H1 (cell line): Measurements from ENCODE around the gene KCNQ1OT1. TPM values are rescaled to one million over a fixed set of nuclear protein-coding genes. Genes with fewer than 3 reads are reported as not detected.
A peak's percentile ranks its signal among the peaks of the same experiment; 100 is the strongest.

Source experiments
- CTCF ChIA-PET: fragments of 300-600 bp; sonication (Branson Sonifier 250); formaldehyde crosslinking; loops from one replicate; lab custom pipeline; 2021; ENCODE audit not compliant: partially characterized antibody; lab: Charles Lee
- POLR2A ChIA-PET: fragments of 300-600 bp; sonication (Branson Sonifier 250); formaldehyde crosslinking; loops from one replicate; lab custom pipeline; 2021; ENCODE audit warnings: inconsistent platforms; ENCODE audit not compliant: partially characterized antibody; lab: Charles Lee
- DNase-seq, 2 experiments: peaks; one replicate each; pipeline versions ENCODE4 v3.0.0 to v3.0.0-alpha.2; 2010 to 2022; ENCODE audit warnings: low spot score in 2 of 2, low read depth in 1 of 2, mixed read lengths in 1 of 2
- FAIRE-seq: peaks from 2 replicates; lab custom pipeline; 2011; peaks lifted over from hg19 to GRCh38; lab: Jason Lieb, UNC
- H2AFZ ChIP-seq: 2 replicates; pipeline ENCODE4 v1.8.1; 2012; ENCODE audit warnings: low read length, inconsistent platforms
- H2AK5ac ChIP-seq: 2 replicates; pipeline ENCODE4 v1.6.1; 2013; ENCODE audit warnings: low read depth, low read length
- H2BK120ac ChIP-seq: replicated peaks from 2 replicates; pipeline ENCODE3; 2013; ENCODE audit warnings: low read depth, low read length, inconsistent platforms
- H2BK12ac ChIP-seq: 2 replicates; pipeline ENCODE4 v1.6.1; 2013; ENCODE audit warnings: low read depth, low read length
- H2BK15ac ChIP-seq: 2 replicates; pipeline ENCODE4 v1.6.1; 2013; ENCODE audit warnings: low read length
- H2BK20ac ChIP-seq: 2 replicates; pipeline ENCODE4 v1.6.1; 2013; ENCODE audit warnings: low read length
- H2BK5ac ChIP-seq: 2 replicates; pipeline ENCODE4 v1.6.1; 2013; ENCODE audit warnings: low read depth, low read length
- H3K14ac ChIP-seq: 2 replicates; pipeline ENCODE4 v1.6.1; 2013; ENCODE audit warnings: inconsistent platforms; ENCODE audit not compliant: insufficient read length
- H3K18ac ChIP-seq: 2 replicates; pipeline ENCODE4 v1.6.1; 2013; ENCODE audit warnings: low read length; ENCODE audit errors: extremely low read depth
- H3K23ac ChIP-seq: 2 replicates; pipeline ENCODE4 v1.6.1; 2013; ENCODE audit warnings: inconsistent platforms; ENCODE audit not compliant: insufficient read length
- H3K23me2 ChIP-seq: 2 replicates; pipeline ENCODE4 v1.6.1; 2013; ENCODE audit warnings: low read depth, low read length
- H3K27ac ChIP-seq: 2 replicates; pipeline ENCODE4 v1.6.1; 2011; ENCODE audit warnings: low read depth, low read length, inconsistent platforms
- H3K27me3 ChIP-seq, 4 experiments: replicated peaks in 1 of 4; 1 replicate in 1 of 4; 2 replicates in 3 of 4; pipeline versions ENCODE4 v1.6.1 to v1.8.1; 2011 to 2013; ENCODE audit warnings: low read length in 3 of 4, mild to moderate bottlenecking in 3 of 4, inconsistent platforms in 2 of 4, mixed read lengths in 2 of 4, moderate library complexity in 1 of 4; ENCODE audit not compliant: control insufficient read depth in 3 of 4, insufficient read depth in 3 of 4; ENCODE audit errors: extremely low read depth in 1 of 4
- H3K36me3 ChIP-seq, 4 experiments: 2 replicates each; pipeline versions ENCODE4 v1.6.1 to v1.8.1; 2011 to 2013; ENCODE audit warnings: mild to moderate bottlenecking in 4 of 4, low read length in 3 of 4, moderate library complexity in 2 of 4, control low read depth in 1 of 4, inconsistent platforms in 1 of 4; ENCODE audit not compliant: insufficient read depth in 4 of 4, control insufficient read depth in 2 of 4
- H3K4ac ChIP-seq: replicated peaks from 2 replicates; pipeline ENCODE3; 2013; ENCODE audit warnings: low read length, low read depth, mixed read lengths, inconsistent platforms; ENCODE audit not compliant: insufficient read length
- H3K4me1 ChIP-seq, 4 experiments: replicated peaks in 1 of 4; 1 replicate in 1 of 4; 2 replicates in 3 of 4; pipeline versions ENCODE4 v1.6.1 to v1.8.1; 2011 to 2013; ENCODE audit warnings: low read length in 3 of 4, inconsistent platforms in 2 of 4, mixed read lengths in 1 of 4; ENCODE audit not compliant: insufficient read depth in 4 of 4, control insufficient read depth in 3 of 4
- H3K4me2 ChIP-seq, 2 experiments: 2 replicates each; pipeline versions ENCODE4 v1.6.1 to v1.8.1; 2011 to 2013; ENCODE audit warnings: low read depth in 2 of 2, low read length in 2 of 2, control low read depth in 1 of 2, inconsistent platforms in 1 of 2, mild to moderate bottlenecking in 1 of 2; ENCODE audit not compliant: insufficient read depth in 1 of 2
- H3K4me3 ChIP-seq, 4 experiments: fragments of 200-600, 300-600 bp in 1 of 4; sonication (generic), shearing (Covaris generic), sonication (Bioruptor Twin) in 1 of 4; 2 replicates each; pipeline versions ENCODE4 v1.5.1 to v1.8.1; 2011 to 2016; ENCODE audit warnings: low read length in 4 of 4, low read depth in 3 of 4, control low read depth in 2 of 4, inconsistent platforms in 2 of 4, mild to moderate bottlenecking in 2 of 4, mixed read lengths in 1 of 4, moderate library complexity in 1 of 4; ENCODE audit not compliant: insufficient read depth in 2 of 4; ENCODE audit errors: extremely low read depth in 1 of 4
- H3K56ac ChIP-seq: replicated peaks from 2 replicates; pipeline ENCODE3; 2013; ENCODE audit warnings: low read depth, mild to moderate bottlenecking, mixed read lengths, low read length, inconsistent platforms; ENCODE audit not compliant: insufficient read length
- H3K79me1 ChIP-seq: 2 replicates; pipeline ENCODE4 v1.6.1; 2013; ENCODE audit warnings: low read depth, low read length, control low read depth
- H3K79me2 ChIP-seq, 2 experiments: 2 replicates each; pipeline versions ENCODE4 v1.6.1 to v1.8.1; 2012 to 2013; ENCODE audit warnings: low read length in 2 of 2, mild to moderate bottlenecking in 2 of 2, inconsistent platforms in 1 of 2; ENCODE audit not compliant: insufficient read depth in 2 of 2, control insufficient read depth in 1 of 2
- H3K9ac ChIP-seq, 4 experiments: replicated peaks in 1 of 4; 1 replicate in 1 of 4; 2 replicates in 3 of 4; pipeline versions ENCODE4 v1.6.1 to v1.8.1; 2011 to 2013; ENCODE audit warnings: low read depth in 3 of 4, low read length in 3 of 4, control low read depth in 2 of 4, mild to moderate bottlenecking in 2 of 4, moderate library complexity in 2 of 4, inconsistent platforms in 1 of 4; ENCODE audit errors: extremely low read depth in 1 of 4
- H3K9me3 ChIP-seq, 2 experiments: 2 replicates each; pipeline versions ENCODE4 v1.6.1 to v1.8.1; 2012 to 2013; ENCODE audit warnings: mild to moderate bottlenecking in 2 of 2, moderate library complexity in 2 of 2, control low read depth in 1 of 2, inconsistent platforms in 1 of 2, low read depth in 1 of 2, low read length in 1 of 2, mixed read lengths in 1 of 2; ENCODE audit not compliant: insufficient read depth in 2 of 2
- H4K20me1 ChIP-seq, 2 experiments: replicated peaks in 1 of 2; 2 replicates each; pipeline versions ENCODE3 to v1.8.1; 2011 to 2013; ENCODE audit warnings: inconsistent platforms in 2 of 2, low read length in 2 of 2, mild to moderate bottlenecking in 1 of 2; ENCODE audit not compliant: insufficient read depth in 2 of 2, control insufficient read depth in 1 of 2
- H4K5ac ChIP-seq: 2 replicates; pipeline ENCODE4 v1.6.1; 2013; ENCODE audit warnings: low read length, low read depth, mixed read lengths, inconsistent platforms; ENCODE audit not compliant: insufficient read length
- H4K8ac ChIP-seq: 2 replicates; pipeline ENCODE4 v1.8.0; 2013; ENCODE audit warnings: mild to moderate bottlenecking, moderate library complexity, low read length, inconsistent platforms; ENCODE audit not compliant: insufficient read depth; ENCODE audit errors: extremely low read depth
- H4K91ac ChIP-seq: replicated peaks from 2 replicates; pipeline ENCODE3; 2013; ENCODE audit warnings: low read length, mixed read lengths, inconsistent platforms; ENCODE audit not compliant: insufficient read length
- BRCA1 ChIP-seq: IDR thresholded peaks from 2 replicates; pipeline ENCODE4 v1.6.1; 2012; ENCODE audit warnings: low read depth, low read length, improper control_type of control experiment
- EP300 ChIP-seq, 2 experiments: IDR thresholded peaks; 1 replicate in 1 of 2; 2 replicates in 1 of 2; pipeline ENCODE4 v1.6.1; 2011 to 2012; ENCODE audit warnings: low read depth in 2 of 2, low read length in 2 of 2, mild to moderate bottlenecking in 2 of 2, borderline replicate concordance in 1 of 2, inconsistent platforms in 1 of 2, moderate library complexity in 1 of 2
- EZH2 ChIP-seq: fragments of 200-600 bp; sonication (generic); IDR thresholded peaks from 2 replicates; pipeline ENCODE4 v1.7.1; 2012; ENCODE audit warnings: low read depth, mild to moderate bottlenecking, moderate library complexity, low read length, inconsistent platforms; ENCODE audit not compliant: severe bottlenecking
- HDAC6 ChIP-seq: IDR thresholded peaks from one replicate; pipeline ENCODE4 v1.7.1; 2012; ENCODE audit warnings: low read depth, mild to moderate bottlenecking, inconsistent platforms, low read length, moderate library complexity
- JUN ChIP-seq: IDR thresholded peaks from 2 replicates; pipeline ENCODE4 v1.6.1; 2011; ENCODE audit warnings: low read depth, mild to moderate bottlenecking, improper control_type of control experiment, low read length
- MAFK ChIP-seq: IDR thresholded peaks from 2 replicates; pipeline ENCODE4 v1.6.1; 2012; ENCODE audit warnings: low read depth, mild to moderate bottlenecking, improper control_type of control experiment, low read length
- SIRT6 ChIP-seq: IDR thresholded peaks from one replicate; pipeline ENCODE4 v1.7.1; 2012; ENCODE audit warnings: low read length, inconsistent platforms
- SIX5 ChIP-seq: IDR thresholded peaks from 2 replicates; pipeline ENCODE4 v1.6.1; 2011; ENCODE audit warnings: mild to moderate bottlenecking, low read depth, low read length
- TAF1 ChIP-seq: IDR thresholded peaks from 2 replicates; pipeline ENCODE4 v1.6.1; 2011; ENCODE audit warnings: mild to moderate bottlenecking, low read depth, low read length
- YY1 ChIP-seq: IDR thresholded peaks from 2 replicates; pipeline ENCODE4 v1.6.1; 2011; ENCODE audit warnings: low read depth, mild to moderate bottlenecking, low read length
- WGBS, 2 experiments: shearing (Covaris generic) in 1 of 2; methylation state at CpG; one replicate each; pipeline versions ENCODE4 v1.1.6 to v1.1.7; 2013 to 2015; ENCODE audit warnings: low lambda C conversion rate in 2 of 2, mixed read lengths in 2 of 2, inconsistent platforms in 1 of 2, low coverage in 1 of 2, missing lambda C conversion rate in 1 of 2; ENCODE audit not compliant: insufficient replicate concordance in 2 of 2, insufficient coverage in 1 of 2, insufficient read length in 1 of 2; ENCODE audit errors: extremely low coverage in 1 of 2, missing lambda C conversion rate in 1 of 2; 5-methylcytosine and 5-hydroxymethylcytosine counted together
- polyA plus RNA-seq, 7 experiments: library from polyadenylated mRNA; depleted of rRNA in 3 of 7; stranded (reverse) in 5 of 7; unstranded in 2 of 7; fragments of >200 nt in 5 of 7; fragments of 200-250 nt in 2 of 7; gene quantifications; 1 replicate in 5 of 7; 2 replicates in 1 of 7; 4 replicates in 1 of 7; pipeline versions ENCODE4 v1.2.1 to v1.2.3, GENCODE V29; 2011 to 2013; ENCODE audit warnings: missing spikeins in 2 of 7, mixed read lengths in 2 of 7
- total RNA-seq: library from RNA; stranded (reverse); fragmentation: NEBNext Ultra II Directional; extraction: Animal tissue kit (Norgen Biotek cat#: 25700); gene quantifications from 2 replicates; pipeline ENCODE4 v1.2.1, GENCODE V29; 2021
- TF ChIP-seq, protein P1 (sequence below): IDR thresholded peaks from 2 replicates; pipeline ENCODE4 v1.6.1; 2012; ENCODE audit warnings: low read length, inconsistent platforms
- TF ChIP-seq, protein P2 (sequence below): IDR thresholded peaks from 2 replicates; pipeline ENCODE4 v1.6.1; 2011; ENCODE audit warnings: low read depth, mild to moderate bottlenecking, low read length; ENCODE audit not compliant: insufficient read depth

Gene KCNQ1OT1
- total and polyA plus RNA-seq, 2 of the 8 experiments (the other 6 are each of a cell fraction or from before 2014, with no cell fraction given) = 0.21 to 1.2 TPM

DNA sequence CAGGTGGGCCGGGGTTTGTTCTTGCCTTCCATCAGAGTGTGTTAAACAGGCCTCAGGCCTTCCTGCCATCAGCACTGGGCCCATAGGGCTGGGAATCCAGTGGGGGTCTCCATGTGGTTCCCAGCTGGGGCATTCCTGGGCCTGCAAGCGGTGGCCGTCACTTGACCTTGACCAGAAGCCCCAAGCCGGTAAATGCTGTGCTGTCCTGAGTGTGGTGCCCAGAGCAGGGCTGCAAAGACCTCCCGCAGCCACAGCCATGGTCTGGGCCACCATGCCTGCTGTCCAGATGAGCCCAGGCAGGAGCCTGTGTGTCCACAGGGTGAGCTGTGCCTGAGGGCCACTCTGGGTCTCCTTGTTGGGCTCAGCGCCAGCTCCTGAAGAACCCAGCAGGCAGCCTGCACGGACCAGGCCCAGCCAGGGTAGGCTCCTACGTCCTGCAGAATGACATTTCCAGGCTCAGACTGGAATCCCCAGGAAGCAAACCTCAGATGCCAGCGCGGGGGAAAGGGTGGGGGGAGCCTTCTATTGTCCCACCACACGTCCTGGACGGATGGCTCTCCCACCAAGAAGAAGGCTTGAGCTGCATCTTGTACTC, 117.3 kb downstream of the KCNQ1OT1 start:
- H3K79me1 ChIP-seq = no peaks in the 10 kb centered on the region
- no peak overlapping the region for H3K27ac ChIP-seq
- no peak overlapping the region for H2BK5ac ChIP-seq
- H3K56ac ChIP-seq = no peak overlapping the region
- H4K20me1 ChIP-seq = peaks cover 3 to 12% of the 10 kb centered on the region in 2 experiments
- CTCF ChIA-PET = no interaction called here
- no peak overlapping the region for H3K9ac ChIP-seq
- H2BK20ac ChIP-seq = no peak overlapping the region
- H2BK15ac ChIP-seq = no peak overlapping the region
- no peak for FAIRE-seq
- no peak overlapping the region for H2BK120ac ChIP-seq
- no peaks in the 10 kb centered on the region for H3K9me3 ChIP-seq
- no peak overlapping the region for H4K5ac ChIP-seq
- H4K91ac ChIP-seq = no peak overlapping the region
- DNase-seq = peak in 1 of 2 experiments; percentile 37
- H3K4me2 ChIP-seq = no peak overlapping the region
- H3K4ac ChIP-seq = no peak overlapping the region
- no peak overlapping the region for H3K14ac ChIP-seq
- H2BK12ac ChIP-seq = no peak overlapping the region
- no peak for TF ChIP-seq BRCA1
- no peak for TF ChIP-seq TAF1
- no peak for TF ChIP-seq JUN
- TF ChIP-seq EP300 (IDR thresholded peaks at IDR 0.05; ENCODE audit: borderline replicate concordance in 1 of 2, low read depth in 2 of 2, low read length in 2 of 2) = no peak
- TF ChIP-seq EZH2 = no peak
- TF ChIP-seq HDAC6 = no peak
- TF ChIP-seq SIX5 = no peak
- TF ChIP-seq, protein P1, sequence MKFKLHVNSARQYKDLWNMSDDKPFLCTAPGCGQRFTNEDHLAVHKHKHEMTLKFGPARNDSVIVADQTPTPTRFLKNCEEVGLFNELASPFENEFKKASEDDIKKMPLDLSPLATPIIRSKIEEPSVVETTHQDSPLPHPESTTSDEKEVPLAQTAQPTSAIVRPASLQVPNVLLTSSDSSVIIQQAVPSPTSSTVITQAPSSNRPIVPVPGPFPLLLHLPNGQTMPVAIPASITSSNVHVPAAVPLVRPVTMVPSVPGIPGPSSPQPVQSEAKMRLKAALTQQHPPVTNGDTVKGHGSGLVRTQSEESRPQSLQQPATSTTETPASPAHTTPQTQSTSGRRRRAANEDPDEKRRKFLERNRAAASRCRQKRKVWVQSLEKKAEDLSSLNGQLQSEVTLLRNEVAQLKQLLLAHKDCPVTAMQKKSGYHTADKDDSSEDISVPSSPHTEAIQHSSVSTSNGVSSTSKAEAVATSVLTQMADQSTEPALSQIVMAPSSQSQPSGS = no peak
- TF ChIP-seq, protein P2, sequence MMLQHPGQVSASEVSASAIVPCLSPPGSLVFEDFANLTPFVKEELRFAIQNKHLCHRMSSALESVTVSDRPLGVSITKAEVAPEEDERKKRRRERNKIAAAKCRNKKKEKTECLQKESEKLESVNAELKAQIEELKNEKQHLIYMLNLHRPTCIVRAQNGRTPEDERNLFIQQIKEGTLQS = no peak
- no peak for TF ChIP-seq MAFK
- TF ChIP-seq YY1 = no peak
- no peak for TF ChIP-seq SIRT6
- H3K27me3 ChIP-seq = peaks cover 20 to 79% (median 49%) of the 10 kb centered on the region in 4 experiments
- no peaks in the 10 kb centered on the region for H3K36me3 ChIP-seq
- no peak overlapping the region for H3K4me3 ChIP-seq
- H4K8ac ChIP-seq = no peak overlapping the region
- H3K23me2 ChIP-seq = peaks cover 6% of the 10 kb centered on the region
- POLR2A ChIA-PET = no interaction called here
- no peak overlapping the region for H2AFZ ChIP-seq
- 82% methylated on average over 9 of the region's 12 CpGs; no CpG with 5 or more reads in 1 of the 2 experiments for WGBS, 2 experiments
- no peak overlapping the region for H3K18ac ChIP-seq
- H2AK5ac ChIP-seq = no peak overlapping the region
- no peaks in the 10 kb centered on the region for H3K79me2 ChIP-seq
- H3K4me1 ChIP-seq = peaks cover 0 to 3% (median 0%) of the 10 kb centered on the region in 4 experiments; a peak in 3 of 7 replicates
- H3K23ac ChIP-seq = no peak overlapping the region
